HG02973 (cell line): ENCODE data around the gene WBP1.
A peak's percentile ranks its signal among the peaks of the same experiment; 100 is the strongest.
"Not testable (repeated sequence)": the region's sequence is repeated elsewhere in the genome, so short reads cannot be mapped to it uniquely, and the experiment has no call there.

ENCODE experiments used
- ATAC-seq: cut with Tn5 transposase; IDR thresholded peaks from one replicate; pipeline ENCODE4 v1.9.1; 2021; ENCODE audit warnings: moderate library complexity; ENCODE audit not compliant: unreplicated experiment

Gene WBP1

DNA sequence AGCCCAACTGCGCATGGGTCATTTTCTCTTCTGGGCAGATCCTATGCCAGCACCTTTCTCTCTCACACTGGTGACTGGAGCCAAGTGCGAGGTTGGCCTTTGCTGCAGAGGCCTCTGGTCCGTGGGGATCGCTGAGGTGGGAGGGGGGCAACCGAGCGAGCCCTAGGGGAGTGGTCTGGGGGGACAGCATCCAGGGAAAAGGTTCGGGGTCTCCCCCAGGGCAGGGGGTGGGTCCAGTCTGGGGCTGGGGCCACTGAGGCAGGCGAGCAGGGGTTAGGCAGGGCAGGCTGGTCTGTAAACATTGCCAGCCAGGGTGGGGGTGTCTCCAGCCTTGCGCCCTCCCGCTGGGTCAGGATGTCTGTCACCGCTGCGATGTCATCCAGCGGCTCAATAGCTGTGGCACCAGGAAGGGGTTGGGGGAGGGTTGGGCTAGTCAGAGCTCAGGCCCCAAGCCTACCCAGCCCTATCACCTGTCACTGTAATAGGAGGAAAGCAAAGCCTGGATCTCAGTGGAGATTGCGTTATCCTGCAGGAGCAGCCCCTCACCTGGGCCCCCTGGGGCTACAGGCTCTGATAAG lies 32.0 kb upstream of the WBP1 start:
- no peak for ATAC-seq

DNA sequence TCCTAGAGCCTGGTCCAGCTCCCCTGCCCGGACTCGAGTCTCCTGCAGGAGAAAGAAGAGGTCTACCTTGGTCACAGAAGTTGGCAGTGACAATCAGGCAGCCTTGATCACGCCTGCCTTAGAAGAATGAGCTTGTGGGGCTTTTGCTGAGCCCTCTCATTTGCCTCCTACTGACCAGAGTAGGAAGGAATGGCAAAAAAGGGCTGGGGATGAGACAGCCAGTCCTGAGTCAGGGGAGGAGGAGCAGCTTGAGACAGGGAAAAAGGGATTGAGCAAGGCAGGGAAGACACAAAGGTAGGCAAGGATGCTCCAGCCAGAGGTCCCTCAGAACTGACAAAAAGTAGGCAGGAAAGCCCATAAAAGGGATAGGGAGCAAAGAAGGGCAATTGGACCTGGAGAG lies 30.7 kb upstream of the WBP1 start:
- ATAC-seq: no peak

DNA sequence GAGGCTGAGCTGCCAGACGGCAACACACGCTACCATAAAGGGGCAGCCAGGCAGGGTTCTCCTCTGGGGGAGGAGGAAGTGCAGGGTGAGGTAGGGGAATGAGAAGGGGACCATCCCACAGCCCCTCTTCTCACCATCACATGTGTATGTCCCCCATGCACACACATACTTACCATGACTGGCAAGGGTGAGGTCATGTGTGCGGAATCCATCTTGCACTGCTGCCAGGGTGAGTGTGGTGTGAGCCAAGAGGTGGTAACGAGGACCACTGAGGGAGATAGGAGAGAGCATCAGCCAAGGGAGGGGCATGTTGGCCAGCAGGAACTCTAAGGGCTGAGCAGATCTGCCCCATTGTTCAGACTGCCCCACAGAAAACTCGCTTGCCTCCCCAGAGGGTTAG lies 29.6 kb upstream of the WBP1 start:
- no peak for ATAC-seq

DNA sequence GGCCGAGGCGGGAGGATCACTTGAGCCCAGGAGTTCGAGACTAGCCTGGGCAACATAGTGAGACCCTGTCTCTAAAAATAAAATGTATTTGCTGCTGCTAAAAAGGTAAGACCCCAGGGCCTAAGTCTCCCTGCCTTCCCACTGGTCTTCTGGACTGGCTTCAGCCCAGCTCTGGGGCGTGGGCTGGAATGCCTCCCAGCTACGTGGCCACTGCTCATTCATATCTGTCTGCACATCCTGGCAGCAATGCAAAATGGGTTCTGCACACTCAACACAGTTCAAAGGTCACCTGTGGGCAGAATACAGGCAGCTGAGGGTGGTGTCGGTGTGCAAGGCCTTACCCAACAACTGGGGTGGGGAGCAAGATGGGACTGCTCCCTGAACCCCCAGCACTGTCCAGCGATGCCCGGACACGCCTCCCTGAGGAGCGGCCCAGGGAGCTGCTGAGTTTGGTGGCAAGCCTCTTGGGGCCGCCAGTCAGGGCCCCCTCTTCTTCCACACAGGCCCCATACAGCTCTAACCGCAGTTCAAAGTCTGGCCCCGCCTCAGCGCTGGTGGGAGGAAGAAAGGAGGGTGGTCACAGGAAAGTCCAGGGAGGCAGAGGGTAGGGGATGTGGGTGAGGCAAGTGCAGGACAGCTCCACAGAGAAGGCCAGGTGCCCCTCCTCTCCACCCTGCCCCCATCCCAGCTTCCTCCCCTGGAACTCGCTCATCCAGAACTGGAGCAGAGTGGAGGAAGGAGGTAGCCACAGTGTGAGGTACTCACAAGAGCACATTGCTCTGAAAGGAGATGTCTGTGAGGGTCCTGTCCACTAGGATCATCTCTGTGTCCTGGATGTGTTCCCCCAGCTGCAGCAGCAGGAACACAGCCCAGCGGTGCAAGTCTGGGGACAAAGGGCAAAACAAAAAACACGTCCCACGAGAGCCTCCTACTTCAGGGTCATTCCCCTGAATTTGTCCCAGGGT lies 28.5 kb upstream of the WBP1 start:
- no peak for ATAC-seq

DNA sequence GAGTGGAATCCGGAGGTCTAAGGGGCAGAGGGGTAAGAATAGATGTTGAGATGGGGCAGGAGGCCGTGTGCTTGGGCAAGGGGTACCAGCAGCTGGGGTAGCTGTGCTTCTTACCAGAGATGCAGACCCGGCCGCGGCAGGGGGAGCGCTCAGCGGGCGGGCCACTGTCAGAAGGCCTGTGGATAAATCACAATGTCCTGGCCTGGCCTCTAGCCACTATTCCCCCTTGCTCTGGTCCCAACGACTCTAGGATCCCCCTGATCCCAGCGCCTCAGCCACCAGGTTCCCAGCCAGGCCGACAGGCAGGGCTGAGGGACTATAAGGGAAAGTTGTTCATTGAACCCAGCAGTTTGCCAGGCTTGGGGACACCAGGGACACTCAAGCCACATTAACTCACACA lies 27.7 kb upstream of the WBP1 start:
- no peak for ATAC-seq

DNA sequence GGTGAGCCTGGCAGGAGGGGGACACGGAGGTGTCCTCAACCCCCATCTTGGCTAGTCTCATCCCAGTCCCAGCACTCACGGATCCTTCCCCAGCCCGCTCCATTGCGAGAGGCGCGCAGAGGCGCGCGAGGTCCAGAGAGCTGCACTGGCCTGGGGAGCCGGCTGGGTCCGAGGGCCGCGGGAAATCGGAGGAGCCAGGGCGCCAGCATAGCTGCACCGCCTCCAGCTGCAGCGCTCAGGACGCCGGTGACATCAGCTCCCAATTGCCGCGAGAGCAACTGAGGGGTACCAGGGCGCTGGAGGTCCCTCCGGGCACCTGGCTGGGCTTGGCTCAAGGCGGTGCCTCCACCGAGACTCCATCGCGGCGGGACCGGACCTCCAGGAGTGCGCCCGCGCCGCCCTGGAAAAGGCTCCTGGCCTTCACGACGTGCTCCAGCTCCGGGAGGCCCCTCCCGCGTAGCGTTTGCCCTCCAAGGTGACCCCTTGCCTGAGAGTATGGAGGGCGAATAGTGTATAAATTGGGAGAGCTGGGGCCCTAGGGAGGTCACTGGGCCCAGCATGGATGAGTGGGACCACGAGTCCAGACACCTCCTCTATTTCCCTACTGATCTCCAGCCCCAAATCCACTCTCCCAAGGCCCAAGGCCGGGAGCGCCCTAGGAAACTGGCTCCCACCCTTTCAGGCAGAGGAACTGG lies 22.0 kb upstream of the WBP1 start:
- no peak for ATAC-seq

DNA sequence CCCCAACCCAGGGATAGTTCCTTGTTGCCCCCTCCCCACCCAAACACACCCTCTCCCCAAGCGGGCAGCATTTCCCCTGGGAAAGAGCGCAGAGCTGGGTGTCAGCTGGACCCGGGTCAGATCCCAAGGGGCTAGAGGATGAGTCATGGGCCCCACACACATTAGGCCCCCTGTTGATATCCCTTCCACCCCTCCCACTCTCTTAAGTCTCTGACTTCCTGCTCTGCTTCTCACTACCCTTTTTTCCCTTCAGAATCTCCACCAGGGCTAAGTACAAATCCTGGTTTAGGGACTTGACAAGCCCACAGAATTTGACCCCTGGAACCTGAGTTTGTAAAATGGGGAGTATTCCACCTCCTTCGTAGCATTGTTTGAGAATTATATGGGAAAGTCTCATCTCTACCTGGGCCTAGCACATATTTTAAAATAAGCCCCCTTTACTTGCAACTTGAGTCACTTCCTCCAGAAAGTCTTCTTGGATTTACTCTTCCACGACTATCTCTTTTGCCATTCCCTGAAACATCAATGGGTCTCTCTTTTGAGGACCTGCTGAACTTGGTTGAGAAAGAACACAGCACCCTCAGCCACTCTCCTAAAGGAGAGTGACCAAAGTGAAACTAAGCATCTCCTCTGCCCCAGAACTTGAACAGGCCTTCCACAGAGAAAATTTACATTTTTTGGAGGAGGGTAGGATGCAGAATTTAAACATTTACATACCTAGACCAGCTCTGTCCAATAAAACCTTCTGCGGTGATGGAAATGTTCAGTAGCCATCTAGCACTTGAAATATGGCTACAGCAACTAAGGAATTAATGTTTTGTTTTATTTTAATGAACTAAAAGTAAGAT lies 21.2 kb upstream of the WBP1 start:
- ATAC-seq: no peak

DNA sequence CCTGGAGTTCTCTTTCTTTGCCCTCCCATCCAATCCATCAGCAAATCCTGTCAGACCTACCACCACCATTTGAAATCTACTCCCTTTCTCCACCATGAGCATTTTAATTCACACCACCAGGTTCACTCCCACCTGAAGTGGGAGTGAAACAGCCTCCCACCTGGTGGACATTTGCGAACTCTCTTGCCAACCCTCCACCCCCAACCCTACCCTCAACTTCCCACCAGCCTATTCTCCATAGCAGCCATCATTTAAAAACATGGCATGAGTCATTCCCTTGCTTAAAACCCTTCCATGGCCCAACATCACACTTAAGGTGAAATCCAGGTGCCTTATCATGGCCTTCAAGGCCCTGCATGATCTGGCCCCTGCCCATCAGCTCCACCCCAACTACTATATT lies 20.0 kb upstream of the WBP1 start:
- no peak for ATAC-seq

DNA sequence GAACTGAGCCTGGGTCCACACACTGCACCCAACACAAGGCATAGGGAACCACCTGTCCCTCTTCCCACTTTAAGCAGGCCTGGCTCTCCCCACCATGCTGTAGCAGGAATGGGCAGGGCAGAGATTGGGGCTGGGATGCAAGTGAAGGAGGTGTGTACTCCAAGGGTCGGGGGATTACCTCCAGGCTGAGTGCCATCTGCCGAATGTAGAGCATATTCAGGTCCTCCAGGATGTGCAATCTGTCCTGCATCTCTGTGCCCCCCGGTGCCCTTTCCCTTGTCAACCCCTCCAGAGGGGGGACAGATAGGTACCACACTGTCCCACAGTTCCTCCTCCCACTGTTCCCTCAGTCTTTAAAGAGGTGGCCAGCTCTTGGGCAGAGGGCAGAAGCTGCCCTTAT lies 18.9 kb upstream of the WBP1 start:
- no peak for ATAC-seq

DNA sequence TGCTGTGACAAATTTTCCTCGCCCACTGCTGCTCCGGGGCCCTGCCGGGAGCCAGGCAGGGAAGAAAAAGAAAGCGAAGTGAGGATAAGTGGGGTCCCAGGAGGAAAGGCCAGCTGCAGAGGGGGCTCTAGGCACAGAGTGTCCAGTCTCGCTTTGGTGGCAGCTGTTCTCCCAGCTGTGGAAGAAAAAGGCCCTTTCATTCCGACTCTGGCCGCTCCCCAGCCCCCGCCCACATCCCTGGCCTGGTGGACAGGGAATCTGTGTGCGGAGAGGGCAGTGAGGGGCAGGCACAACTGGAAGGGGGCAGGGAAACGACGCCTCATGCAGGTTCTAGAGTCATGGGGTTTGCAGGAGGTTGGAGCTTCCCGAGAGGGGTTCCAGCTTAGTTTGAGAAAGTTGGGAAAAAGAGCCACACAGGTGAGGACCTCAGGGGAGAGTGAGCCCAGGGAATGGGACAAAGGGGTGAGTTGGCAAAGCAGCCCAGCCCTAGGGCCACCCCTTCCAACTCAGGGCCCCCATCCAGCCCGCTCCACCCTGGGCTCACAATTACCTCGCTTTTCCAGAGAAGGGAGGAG lies 18.3 kb upstream of the WBP1 start:
- ATAC-seq: peak; percentile 4

DNA sequence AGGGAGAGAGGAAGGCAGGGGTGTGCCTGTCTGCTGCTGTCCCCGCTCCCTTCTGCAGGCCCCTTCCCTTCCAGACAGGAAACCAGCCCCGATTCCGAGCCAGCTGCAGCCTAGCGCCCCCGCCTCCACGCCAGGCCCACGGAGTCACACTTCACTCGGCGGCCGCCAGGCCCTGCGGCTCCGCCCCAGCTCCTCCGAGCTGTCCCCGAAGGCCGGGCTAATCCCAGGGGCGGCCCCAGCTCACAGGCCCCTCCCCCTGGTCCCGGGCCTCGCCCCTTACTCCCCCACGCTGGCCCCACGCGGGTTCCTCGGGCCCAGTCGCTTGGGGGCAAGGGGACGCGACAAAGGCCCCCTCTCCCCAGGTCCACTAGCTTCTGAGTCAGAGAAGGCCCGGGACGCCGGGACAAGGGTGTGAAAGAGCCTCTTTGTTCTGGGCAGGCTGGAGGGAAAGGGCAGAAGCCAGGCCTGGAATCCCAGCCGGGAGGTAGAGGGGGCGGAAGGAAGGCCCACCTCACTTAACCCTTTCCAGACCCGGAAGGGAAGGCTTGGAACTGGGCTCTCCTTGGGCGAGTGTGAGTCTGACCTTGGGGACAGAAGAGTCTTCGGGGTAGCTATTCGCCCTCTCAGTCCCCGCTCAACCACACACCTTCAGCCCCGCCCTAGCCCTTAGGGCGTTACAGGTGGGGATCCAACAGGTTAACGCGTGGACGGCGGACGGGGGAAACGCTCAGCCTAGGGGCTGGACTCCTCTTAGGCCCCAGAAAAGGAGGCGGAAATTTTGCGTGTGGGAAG lies 17.7 kb upstream of the WBP1 start:
- ATAC-seq: peak; percentile 78

DNA sequence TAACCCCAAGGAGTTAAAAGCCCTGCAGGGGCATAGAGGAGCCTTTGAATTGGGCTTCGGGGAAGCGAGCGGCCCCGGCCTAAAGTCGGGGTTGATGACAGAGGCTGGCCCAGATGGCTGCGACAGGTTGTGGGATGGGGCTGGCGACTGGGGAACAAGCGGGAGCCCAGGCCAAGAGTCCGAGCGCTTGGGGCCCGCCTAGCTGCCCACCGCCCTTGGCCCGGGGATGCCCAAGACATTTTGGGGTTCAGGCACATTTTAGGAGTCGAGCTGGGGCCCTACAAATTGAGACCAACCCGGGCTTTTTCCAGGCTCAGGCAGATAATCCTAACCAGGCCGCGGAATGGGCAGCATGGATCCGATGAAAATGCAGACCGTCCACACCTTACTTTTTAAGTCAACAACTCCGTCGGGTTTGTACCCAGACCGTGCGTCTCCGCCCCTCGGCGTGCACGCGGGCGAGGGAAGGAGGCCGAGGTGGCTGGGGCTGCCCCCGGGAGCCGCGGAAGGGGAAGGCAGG lies 17.0 kb upstream of the WBP1 start:
- ATAC-seq: no peak

DNA sequence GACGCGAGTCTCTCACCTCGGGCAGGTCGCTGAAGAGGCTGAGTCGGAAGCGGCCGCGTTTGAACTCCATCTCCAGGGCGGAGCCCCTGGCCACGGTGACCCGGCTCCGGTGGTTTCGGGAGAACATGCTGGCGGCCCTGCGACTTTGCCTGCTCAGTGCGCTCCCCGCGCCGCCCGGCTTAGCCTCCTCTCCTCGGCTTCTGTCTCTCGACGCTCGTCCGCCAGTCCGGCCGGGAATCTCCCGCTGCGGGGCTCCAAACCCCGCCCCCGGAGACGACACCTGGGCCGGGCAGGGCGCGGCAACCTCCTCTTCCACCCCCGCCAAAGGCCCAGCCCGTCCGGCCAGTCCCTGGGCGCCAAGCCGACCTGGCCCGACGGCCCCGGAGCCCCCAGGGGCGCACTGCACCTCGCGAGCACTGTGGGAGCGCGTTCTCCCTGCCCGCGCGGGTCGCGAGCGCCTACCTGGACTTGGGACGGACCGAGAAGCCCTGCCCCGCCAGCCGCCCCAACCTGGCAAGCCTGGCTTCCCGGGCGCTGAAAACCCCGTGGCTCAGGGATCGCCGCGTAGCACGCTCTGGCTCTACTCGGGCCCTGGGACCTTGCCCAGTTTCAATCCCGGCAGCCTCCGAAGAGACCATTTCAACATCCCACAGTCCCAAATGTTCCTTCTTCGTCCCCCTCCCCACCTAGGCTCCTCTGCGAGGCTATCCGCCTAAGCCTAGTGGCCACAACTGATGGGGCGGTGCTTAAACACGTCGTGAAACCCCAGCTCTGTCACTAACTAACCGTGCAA lies 16.4 kb upstream of the WBP1 start, which contains the start of gene RTKN:
Gene RTKN, minus strand, starts transcription at position 248 of the 793 bp plus-strand sequence. Its CDS starts 121 bp downstream, at position 127.
- ATAC-seq: no peak

DNA sequence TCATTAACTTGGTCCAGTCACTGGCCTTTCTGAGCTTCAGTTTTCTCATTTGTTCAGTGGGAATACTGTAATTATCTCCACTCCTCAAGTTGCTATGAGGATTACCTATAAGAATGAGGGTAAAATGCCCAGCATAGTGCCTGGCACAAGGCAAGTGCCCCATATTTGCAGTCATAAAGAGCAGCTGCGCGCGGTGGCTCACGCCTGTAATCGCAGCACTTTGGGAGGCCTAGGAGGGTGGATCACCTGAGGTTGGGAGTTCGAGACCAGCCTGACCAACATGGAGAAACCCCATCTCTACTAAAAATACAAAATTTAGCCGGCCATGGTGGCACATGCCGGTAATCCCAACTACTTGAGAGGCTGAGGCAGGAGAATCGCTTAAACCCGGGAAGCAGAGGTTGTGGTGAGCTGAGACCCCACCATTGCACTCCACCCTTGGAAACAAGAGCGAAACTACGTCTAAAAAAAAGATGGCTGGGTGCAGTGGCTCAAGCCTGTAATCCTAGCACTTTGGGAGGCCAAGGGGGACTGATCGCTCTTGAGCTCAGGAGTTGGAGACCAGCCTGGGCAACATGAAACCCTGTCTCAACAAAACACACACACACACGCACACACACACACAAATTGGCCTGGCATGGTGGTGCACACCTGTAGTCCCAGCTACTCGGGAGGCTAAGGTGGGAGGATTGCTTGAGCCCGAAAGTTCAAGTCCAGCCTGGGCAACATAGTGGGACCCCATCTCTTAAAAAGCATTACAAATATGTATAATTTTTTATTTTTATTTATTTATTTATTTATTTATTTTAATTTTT lies 15.5 kb upstream of the WBP1 start:
- ATAC-seq: not testable (repeated sequence)

DNA sequence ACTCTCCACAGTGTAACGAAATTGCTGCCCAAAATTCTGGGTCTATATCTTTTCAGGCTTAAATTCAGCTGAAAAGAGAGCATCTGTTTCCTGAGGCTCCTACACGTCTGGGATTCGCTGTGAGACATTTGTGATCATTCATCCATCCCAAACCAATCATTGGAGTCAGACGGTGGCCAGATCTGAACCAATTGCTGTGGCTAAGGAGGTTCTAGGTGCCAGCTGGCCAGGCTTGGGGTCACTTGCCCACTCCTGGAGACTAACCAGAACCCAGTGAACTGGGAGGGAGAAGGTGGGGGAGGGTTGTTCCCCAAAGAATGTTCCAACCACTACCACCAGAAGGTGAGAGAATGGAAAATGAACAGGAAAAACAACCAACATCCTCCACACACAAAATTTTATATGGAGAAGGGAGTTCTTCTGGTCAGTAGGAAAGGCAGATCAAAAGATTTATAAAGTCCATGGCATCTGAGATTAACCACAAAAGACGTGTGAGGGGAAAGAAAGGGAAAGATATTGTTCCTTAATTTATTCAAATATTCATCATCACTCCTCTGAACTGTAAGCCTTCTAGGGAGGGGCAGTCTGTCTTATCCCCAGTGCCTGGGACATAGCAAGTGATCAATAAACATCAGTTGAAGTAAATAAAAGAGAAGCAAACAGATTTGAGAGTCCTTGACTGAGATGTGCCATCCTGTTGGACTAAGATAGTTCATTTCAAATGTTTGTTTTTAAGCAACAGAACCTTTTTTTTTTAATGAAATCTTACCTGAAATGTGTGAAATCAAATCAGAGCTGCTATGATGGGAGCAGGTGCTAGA lies 13.5 kb upstream of the WBP1 start:
- ATAC-seq: no peak

DNA sequence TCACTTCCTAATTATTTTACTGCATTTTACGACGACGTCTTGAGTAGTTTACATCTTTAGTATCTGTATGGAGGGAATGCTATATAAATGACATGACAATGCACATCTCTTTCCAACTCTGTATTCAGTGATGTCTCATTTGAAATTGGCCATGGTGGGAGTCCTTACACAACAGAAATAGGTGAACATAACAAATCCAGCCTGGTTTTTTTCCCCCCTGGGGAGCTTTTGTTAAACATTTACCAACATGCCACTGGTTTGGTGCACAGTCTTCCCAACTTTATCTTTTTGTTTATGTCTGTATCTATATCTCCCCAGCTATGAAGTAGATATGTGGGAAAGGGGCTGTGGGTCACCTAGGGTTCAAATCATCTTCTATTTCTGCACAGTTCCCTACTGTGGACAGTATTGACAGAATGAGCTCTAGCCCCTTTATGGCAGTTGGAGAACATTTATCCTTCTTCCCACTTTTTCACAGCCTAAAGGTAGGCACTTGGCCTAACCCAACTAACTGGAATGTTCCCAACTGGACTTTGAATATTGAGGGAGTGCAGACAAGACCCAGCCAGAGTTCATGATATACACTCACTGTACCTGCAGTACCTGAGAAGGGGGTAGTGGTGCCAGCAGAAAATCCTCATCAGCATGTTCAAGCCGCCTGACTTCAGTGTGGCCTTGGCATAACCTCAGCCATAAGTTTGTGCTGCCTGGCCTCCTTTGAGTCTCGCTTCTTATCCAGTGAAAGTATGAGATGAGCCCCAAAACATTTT lies 10.8 kb upstream of the WBP1 start:
- ATAC-seq: no peak
